Measurements from ENCODE around the gene PPP2R5E.

DNA sequence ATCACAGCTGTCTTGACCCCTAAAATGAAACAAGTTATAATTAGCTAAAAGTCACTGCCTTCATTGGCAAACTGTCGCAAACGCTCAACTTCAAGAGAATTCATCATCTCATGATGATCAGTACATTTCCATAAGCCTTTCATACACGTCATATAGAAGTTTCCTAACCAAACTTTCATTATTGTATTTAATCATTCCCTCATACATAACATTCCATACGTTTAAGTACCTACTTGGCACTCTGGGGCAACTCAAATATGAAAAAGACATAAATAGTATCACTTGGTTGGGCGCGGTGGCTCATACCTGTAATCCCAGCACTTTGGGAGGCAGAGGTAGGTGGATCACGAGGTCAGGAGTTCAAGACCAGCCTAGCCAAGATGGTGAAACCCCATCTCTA, 12.4 kb upstream of the PPP2R5E start:
- TF ChIP-seq, protein P1, sequence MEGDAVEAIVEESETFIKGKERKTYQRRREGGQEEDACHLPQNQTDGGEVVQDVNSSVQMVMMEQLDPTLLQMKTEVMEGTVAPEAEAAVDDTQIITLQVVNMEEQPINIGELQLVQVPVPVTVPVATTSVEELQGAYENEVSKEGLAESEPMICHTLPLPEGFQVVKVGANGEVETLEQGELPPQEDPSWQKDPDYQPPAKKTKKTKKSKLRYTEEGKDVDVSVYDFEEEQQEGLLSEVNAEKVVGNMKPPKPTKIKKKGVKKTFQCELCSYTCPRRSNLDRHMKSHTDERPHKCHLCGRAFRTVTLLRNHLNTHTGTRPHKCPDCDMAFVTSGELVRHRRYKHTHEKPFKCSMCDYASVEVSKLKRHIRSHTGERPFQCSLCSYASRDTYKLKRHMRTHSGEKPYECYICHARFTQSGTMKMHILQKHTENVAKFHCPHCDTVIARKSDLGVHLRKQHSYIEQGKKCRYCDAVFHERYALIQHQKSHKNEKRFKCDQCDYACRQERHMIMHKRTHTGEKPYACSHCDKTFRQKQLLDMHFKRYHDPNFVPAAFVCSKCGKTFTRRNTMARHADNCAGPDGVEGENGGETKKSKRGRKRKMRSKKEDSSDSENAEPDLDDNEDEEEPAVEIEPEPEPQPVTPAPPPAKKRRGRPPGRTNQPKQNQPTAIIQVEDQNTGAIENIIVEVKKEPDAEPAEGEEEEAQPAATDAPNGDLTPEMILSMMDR (IDR thresholded peaks at IDR 0.05; ENCODE audit: control extremely low read depth in 1 of 3, insufficient read depth in 1 of 3, low read depth in 1 of 3, low read length in 3 of 3), result no peak
- TF ChIP-seq CHD1 (IDR thresholded peaks at IDR 0.05; ENCODE audit: low read depth, low read length), result no peak
- TF ChIP-seq POLR2A (IDR thresholded peaks at IDR 0.05; ENCODE audit: control extremely low read depth in 1 of 2, low read depth in 2 of 2, low read length in 2 of 2), result no peak
- TF ChIP-seq EZH2 (IDR thresholded peaks at IDR 0.05; ENCODE audit: low read depth, low read length, severe bottlenecking), result no peak
- no peak for TF ChIP-seq KDM5A (IDR thresholded peaks at IDR 0.05; ENCODE audit: low read length)
- TF ChIP-seq, protein P2, sequence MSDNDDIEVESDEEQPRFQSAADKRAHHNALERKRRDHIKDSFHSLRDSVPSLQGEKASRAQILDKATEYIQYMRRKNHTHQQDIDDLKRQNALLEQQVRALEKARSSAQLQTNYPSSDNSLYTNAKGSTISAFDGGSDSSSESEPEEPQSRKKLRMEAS (IDR thresholded peaks at IDR 0.05), result no peak
- TF ChIP-seq, protein P3, sequence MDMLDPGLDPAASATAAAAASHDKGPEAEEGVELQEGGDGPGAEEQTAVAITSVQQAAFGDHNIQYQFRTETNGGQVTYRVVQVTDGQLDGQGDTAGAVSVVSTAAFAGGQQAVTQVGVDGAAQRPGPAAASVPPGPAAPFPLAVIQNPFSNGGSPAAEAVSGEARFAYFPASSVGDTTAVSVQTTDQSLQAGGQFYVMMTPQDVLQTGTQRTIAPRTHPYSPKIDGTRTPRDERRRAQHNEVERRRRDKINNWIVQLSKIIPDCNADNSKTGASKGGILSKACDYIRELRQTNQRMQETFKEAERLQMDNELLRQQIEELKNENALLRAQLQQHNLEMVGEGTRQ (IDR thresholded peaks at IDR 0.05; ENCODE audit: low read length), result no peak
- TF ChIP-seq MAFK (IDR thresholded peaks at IDR 0.05; ENCODE audit: low read depth, low read length), result no peak
- no peak for TF ChIP-seq TEAD4 (IDR thresholded peaks at IDR 0.05; ENCODE audit: low read depth, low read length)
- no peak for TF ChIP-seq TAF1 (IDR thresholded peaks at IDR 0.05; ENCODE audit: low read depth, low read length)
- TF ChIP-seq POLR2AphosphoS5 (IDR thresholded peaks at IDR 0.05; ENCODE audit: low read depth, low read length), result no peak

Measured in H1 (cell line).